ENCODE data around the gene CCDC127. TPM values are rescaled to one million over a fixed set of nuclear protein-coding genes. Genes with fewer than 3 reads are reported as not detected.
"Not testable (repeated sequence)": the region's sequence is repeated elsewhere in the genome, so short reads cannot be mapped to it uniquely, and the experiment has no call there.

CCDC127 gene
- total RNA-seq, 1 donor from 2014 or later, result 7.0 TPM

DNA sequence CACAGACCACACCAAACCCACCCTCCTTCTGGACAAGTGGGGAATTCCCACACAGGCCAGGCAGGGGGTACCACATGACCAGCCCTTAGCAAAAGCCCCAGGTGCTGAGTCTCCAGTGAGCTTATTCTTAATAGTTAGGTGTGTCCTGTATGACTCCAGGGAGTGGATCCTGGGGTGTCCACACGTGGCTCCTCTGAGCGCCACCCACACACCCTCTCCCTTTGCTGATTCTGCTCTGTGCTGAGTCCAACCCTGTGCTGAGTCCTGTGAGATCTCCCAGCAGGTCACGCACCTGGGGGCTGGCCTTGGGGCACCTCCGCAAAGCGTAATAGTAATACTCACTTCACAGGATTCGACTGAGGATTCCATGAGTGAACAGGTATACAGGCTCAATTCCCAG lies 14.0 kb downstream of the CCDC127 start:
- DNase-seq (ENCODE audit: low spot score), result no peak

- no peak for DNase-seq (ENCODE audit: low spot score)
Measured at GRCh38 chr5:203246-203930, 14.6 kb downstream of the CCDC127 start.

DNA sequence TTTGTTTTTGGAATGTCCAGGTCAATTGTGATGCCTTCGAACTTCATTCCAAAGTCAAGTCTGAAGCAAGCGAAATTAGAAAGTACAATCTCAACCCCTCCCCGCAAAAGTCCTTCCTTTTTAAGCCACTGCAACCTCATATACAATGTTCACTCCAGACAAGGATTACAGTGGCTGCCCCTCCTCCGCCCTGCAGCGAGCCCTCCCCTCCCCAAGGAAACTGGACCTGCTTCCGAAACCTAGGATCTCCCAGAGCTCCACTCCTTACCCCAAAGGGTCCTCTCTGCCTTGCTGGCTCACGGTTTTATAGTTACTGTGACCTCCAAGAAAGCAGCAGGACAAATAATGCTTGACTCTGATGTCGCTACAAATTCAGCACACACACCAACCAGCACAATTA lies 16.3 kb downstream of the CCDC127 start:
- DNase-seq (ENCODE audit: low spot score), result no peak

GRCh38 chr5:200985-201384 lies 17.0 kb downstream of the CCDC127 start:
- no peak for DNase-seq (ENCODE audit: low spot score)

- DNase-seq (ENCODE audit: low spot score), result no peak
Measured at GRCh38 chr5:199950-200645, 17.9 kb downstream of the CCDC127 start.

- no peak for DNase-seq (ENCODE audit: low spot score)
Measured at GRCh38 chr5:199197-199949, 18.6 kb downstream of the CCDC127 start.

- no peak for DNase-seq (ENCODE audit: low spot score)
Measured at GRCh38 chr5:198516-199196, 19.3 kb downstream of the CCDC127 start.

- no peak for DNase-seq (ENCODE audit: low spot score)
Measured at GRCh38 chr5:197892-198489, 20.0 kb downstream of the CCDC127 start.

DNA sequence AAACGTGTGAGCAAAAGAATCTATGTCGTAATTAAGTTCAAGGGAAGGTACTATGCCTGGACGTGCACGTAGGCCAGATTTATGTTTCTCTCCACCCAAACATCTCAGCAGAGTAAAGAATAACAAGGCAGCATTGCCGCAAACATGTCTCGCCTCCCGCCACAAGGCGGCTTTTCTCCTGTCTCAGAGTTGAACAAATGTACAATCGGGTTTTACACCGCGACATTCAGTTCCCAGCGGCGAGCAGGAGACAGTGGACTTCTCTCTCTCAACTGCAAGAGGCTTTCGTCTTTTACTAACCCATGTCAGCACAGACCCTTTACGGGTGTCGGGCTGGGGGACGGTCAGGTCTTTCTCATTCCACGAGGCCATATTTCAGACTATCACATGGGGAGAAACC lies 20.9 kb downstream of the CCDC127 start:
- DNase-seq (ENCODE audit: low spot score), result not testable (repeated sequence)

DNA sequence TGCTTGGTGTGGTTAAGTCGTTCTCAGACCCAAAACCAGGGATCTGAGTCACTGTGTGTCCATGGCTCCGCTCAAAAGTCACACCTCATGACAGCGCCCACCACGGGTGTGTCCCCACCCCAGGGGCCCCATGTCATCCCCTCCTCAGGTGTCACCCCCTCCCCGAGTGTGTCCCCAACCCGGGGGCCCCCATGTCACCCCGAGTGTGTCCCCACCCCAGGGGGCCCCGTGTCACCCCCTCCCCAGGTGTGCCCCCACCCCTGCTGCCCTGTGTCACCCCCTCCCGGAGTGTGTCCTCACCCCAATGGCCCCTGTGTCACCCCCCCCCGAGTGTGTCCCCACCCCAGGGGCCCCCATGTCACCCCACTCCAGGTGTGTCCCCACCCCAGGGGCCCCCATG lies 21.6 kb downstream of the CCDC127 start:
- DNase-seq (ENCODE audit: low spot score), result no peak

GRCh38 chr5:195401-196160 lies 22.4 kb downstream of the CCDC127 start:
- DNase-seq (ENCODE audit: low spot score), result no peak

DNA sequence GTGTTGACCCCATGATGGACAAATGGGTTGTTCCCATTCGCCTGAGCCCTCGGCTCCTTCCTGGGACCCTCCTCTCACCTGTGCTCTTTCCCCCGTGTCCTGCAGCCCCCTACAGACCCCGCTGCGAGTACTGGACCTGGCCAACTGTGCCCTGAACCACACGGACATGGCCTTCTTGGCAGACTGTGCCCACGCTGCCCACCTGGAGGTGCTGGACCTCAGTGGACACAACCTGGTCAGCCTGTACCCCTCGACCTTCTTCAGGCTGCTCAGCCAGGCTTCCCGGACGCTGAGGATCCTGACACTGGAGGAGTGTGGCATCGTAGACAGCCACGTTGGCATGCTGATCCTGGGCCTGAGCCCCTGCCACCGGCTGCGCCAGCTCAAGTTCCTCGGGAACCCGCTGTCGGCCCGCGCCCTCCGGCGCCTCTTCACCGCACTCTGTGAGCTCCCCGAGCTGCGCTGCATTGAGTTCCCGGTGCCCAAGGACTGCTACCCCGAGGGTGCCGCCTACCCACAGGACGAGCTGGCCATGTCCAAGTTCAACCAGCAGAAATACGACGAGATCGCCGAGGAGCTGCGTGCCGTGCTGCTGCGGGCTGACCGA lies 23.2 kb downstream of the CCDC127 start:
- no peak for DNase-seq (ENCODE audit: low spot score)

- no peak for DNase-seq (ENCODE audit: low spot score)
Measured at GRCh38 chr5:194102-194501, 23.9 kb downstream of the CCDC127 start.

DNA sequence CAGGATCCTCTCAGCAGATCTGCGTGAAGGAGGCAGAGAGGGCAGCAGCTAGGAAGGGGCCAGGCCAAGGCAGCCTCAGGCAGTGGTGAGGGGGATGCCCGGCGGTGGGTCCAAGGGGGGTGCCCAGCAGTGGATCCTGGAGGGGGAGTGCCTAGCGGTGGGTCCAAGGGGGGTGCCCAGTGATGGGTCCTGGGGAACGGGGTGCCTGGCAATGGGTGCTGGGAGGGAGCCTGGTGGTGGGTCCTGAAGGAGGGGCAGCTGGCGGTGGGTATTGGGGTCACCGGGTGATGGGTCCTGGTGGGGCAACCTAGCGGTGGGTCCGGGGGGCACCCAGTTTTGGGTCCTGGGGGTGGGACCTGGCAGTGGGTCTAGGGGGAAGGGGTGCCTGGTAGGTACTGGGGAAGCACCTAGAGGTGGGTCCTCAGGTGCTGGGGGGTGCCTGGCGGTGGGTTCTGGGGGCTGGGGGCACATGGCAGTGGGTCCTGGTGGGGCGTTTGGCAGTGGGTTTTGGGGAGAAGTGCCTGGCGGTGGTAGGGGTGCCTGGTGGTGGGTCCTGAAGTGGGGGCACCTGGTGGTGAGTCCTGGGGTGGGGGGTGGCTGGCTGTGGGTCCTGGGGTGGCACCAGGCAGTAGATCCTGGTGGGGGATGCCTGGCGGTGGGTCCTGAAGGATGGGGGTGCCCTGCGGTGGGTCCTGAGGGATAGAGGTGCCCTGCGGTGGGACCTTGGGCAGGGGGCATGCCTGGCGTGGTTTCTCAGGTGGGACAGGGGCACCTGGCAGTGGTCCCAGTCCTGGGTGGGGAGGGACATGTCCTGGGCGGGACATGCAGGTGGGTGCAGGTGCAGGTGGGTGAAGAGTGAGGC lies 24.8 kb downstream of the CCDC127 start:
- DNase-seq (ENCODE audit: low spot score), result no peak

DNA sequence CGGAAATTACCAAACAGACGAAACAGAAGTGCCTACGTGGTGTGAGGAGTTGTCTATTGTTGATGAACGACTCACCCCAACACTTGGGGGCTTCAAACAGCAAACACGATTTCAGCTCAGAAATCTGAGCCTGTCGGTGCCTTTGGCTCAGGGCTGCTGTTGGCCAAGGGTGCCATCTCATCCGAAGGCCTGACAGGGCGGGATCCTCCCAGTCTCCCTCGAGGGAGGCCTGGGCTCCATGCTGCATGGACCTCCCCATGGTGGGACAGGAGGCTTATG lies 25.3 kb downstream of the CCDC127 start:
- DNase-seq (ENCODE audit: low spot score), result no peak

DNA sequence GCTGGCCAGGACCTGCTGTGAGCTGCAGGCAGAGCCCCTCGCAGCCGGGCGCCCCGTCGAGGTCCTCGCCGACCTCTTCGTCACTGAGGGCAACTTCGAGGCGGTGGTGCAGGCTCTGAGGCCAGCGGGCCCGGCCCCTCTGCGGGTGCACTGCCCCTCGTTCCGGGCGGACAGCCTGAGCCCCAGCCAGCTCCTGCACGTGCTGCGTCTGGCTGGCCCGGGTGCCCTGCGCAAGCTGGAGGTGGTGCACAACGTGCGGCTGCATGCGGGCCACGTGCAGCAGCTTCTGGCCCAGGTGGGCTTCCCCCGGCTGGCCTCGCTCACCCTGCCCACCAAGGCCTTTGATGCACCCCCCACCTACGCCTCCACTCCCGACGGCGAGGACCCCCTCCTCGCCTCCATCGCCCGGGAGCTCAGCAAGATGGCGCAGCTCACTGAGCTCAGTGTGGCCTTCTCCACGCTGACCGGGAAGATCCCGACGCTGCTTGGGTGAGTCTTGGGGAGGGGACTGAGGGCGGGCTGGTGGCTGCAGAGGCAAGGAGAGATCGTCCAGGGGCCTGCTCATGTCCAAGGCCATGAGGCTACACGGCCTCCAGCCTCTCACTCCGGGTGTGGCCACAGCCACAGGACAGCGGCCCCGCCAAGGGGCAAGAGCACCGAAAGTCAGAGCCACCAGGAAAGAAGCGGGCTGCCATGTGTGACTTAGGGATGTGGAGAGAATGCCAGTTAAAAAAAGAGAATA lies 25.8 kb downstream of the CCDC127 start:
- DNase-seq (ENCODE audit: low spot score), result no peak

DNA sequence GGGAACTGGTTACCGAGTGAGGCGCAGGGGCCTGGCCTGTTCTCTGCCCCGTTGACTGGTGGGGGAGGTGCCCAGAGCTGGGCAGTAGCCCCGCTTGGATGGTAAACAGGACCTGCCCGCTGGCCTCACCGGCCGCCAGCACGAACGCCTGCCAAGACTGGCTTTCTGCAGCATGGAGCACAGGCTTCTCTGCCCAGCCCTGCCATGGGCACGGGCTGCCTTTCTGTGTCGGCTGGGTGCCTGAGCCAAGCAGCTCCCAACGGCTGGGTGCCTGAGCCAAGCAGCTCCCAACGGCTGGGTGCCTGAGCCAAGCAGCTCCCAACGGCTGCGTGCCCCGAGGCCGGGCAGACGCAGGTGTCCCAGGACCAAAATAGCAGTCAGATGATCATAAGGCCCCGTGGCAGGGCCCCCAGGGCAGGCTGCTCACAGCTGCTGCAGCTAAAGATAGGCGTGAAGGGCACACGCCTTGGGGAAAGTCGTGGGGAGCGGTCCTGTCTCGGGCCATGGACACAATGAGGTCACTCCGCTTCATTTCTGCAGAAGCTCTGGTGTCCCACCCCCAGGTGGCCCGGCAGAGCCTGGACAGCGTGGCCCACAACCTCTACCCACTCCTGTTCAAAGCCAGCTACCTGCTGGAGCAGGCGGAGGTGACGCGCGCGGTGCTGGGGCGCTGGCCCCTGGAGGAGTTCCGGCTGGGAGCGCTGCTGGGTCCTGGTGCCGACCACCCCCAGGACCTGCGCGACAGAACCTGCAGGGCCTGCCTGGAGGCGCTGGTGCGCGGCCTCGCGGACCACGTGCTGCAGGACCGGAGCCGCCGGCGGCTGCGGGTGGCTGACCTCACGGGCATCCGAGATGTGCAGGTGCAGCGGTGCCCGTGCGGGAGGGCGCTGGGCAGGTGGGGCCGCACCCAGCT lies 26.7 kb downstream of the CCDC127 start, which contains the start of gene LRRC14B:
LRRC14B (plus strand) TSS at position 460 of the 913 bp plus-strand sequence; CDS start at position 504, 44 bp downstream.
- peak; percentile 29 for DNase-seq (ENCODE audit: low spot score)

All from mucosa of gallbladder (tissue), 1 donor.